ENCODE measurements around the gene LUC7L2.

- TF ChIP-seq, protein P1, sequence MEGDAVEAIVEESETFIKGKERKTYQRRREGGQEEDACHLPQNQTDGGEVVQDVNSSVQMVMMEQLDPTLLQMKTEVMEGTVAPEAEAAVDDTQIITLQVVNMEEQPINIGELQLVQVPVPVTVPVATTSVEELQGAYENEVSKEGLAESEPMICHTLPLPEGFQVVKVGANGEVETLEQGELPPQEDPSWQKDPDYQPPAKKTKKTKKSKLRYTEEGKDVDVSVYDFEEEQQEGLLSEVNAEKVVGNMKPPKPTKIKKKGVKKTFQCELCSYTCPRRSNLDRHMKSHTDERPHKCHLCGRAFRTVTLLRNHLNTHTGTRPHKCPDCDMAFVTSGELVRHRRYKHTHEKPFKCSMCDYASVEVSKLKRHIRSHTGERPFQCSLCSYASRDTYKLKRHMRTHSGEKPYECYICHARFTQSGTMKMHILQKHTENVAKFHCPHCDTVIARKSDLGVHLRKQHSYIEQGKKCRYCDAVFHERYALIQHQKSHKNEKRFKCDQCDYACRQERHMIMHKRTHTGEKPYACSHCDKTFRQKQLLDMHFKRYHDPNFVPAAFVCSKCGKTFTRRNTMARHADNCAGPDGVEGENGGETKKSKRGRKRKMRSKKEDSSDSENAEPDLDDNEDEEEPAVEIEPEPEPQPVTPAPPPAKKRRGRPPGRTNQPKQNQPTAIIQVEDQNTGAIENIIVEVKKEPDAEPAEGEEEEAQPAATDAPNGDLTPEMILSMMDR (IDR thresholded peaks at IDR 0.05), result no peak
- TF ChIP-seq POLR2AphosphoS5 (IDR thresholded peaks at IDR 0.05), result no peak
Observed at GRCh38 chr7:139450851-139451250, 91.2 kb downstream of the LUC7L2 start.

Measured in breast epithelium (tissue), 3 donors.